AG09319 (cell line): ENCODE measurements around the gene ITPKC.

Source experiments
- DNase-seq: peaks from one replicate; pipeline ENCODE4 v3.0.0-alpha.2; 2010; ENCODE audit warnings: low read depth; ENCODE audit errors: extremely low read depth
- TF ChIP-seq, protein P1 (sequence below): IDR thresholded peaks from 2 replicates; pipeline ENCODE4 v1.5.1; 2011; ENCODE audit warnings: low read depth, mild to moderate bottlenecking, inconsistent platforms, low read length, moderate library complexity

The ITPKC gene

DNA sequence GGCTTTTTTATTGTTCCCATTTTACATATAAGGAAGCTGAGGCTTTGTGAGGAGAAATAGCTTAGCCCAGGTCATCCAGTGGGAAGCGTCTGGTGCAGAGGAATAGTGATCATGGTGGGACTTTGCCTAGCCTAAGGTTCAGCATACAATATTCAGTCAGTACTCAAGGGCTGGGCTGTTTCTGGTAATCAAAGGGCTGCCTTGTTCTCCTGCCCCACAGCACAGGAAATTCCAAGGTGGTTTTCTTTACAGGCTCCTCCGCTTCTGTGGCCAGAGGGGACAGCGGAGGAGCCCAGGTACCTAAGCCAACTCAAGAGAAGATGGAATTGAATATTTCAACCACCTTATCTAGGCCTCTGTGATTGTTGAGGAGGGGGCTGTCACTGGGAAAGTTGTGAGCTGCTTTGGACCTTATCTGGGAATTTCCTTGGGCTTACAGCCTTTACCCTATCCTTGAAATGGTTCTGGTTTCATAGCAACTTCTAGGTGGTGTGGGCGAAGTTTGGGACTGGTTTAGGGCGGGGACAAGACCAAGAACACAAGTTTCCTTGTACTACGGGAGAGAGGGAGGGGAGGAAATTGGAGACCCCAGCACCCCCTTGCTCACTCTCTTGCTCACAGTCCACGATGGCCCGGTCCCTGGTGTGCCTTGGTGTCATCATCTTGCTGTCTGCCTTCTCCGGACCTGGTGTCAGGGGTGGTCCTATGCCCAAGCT is 58.2 kb downstream of the ITPKC start, which contains the start of gene MIA:
TSS of gene MIA (plus strand) at position 606 of the 716 bp plus-strand sequence. CDS start at position 628, 22 bp downstream.
- TF ChIP-seq, protein P1, sequence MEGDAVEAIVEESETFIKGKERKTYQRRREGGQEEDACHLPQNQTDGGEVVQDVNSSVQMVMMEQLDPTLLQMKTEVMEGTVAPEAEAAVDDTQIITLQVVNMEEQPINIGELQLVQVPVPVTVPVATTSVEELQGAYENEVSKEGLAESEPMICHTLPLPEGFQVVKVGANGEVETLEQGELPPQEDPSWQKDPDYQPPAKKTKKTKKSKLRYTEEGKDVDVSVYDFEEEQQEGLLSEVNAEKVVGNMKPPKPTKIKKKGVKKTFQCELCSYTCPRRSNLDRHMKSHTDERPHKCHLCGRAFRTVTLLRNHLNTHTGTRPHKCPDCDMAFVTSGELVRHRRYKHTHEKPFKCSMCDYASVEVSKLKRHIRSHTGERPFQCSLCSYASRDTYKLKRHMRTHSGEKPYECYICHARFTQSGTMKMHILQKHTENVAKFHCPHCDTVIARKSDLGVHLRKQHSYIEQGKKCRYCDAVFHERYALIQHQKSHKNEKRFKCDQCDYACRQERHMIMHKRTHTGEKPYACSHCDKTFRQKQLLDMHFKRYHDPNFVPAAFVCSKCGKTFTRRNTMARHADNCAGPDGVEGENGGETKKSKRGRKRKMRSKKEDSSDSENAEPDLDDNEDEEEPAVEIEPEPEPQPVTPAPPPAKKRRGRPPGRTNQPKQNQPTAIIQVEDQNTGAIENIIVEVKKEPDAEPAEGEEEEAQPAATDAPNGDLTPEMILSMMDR: no peak
- DNase-seq: no peak

DNA sequence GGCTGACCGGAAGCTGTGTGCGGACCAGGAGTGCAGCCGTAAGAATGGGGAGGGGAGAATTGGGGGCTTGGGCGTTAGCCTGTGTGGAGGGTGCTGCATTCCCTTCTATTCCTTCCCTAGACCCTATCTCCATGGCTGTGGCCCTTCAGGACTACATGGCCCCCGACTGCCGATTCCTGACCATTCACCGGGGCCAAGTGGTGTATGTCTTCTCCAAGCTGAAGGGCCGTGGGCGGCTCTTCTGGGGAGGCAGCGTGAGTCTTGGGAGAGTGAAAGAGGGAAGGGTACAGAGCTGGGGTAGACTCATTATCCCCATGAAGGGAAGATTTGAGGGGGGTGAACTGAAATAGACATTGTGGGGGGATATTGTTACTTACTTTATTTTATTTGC is 58.7 kb downstream of the ITPKC start:
- TF ChIP-seq, protein P1: no peak
- no peak for DNase-seq

GRCh38 chr19:40776364-40776763 is 59.5 kb downstream of the ITPKC start:
- TF ChIP-seq, protein P1: no peak
- no peak for DNase-seq

GRCh38 chr19:40776932-40777644 is 60.2 kb downstream of the ITPKC start:
- peak; percentile 80 for DNase-seq
- TF ChIP-seq, protein P1: no peak

- TF ChIP-seq, protein P1: no peak
- DNase-seq: no peak
Observed at GRCh38 chr19:40777645-40777936, 60.7 kb downstream of the ITPKC start.

GRCh38 chr19:40777937-40778705 is 61.2 kb downstream of the ITPKC start, which contains the start of gene RAB4B:
Gene RAB4B, plus strand, starts transcription at chr19:40778247. Its CDS starts 129 bp downstream, at chr19:40778376.
- TF ChIP-seq, protein P1: no peak
- peak; percentile 99 for DNase-seq
